GM10248 (cell line): Measurements from ENCODE around the gene HPS3.

Experiments used
- CTCF ChIA-PET: fragments of 300-600 bp; sonication (Branson Sonifier 250); formaldehyde crosslinking; extraction: SDS; loops from one replicate; lab custom pipeline; 2021; ENCODE audit warnings: antibody characterized with exemption; lab: Yijun Ruan, JAX
- POLR2A ChIA-PET: fragments of 350-650 bp; sonication (Branson Sonifier 250); formaldehyde crosslinking; extraction: SDS; loops from one replicate; lab custom pipeline; 2020; ENCODE audit warnings: antibody characterized with exemption; lab: Yijun Ruan, JAX
- DNase-seq: peaks from one replicate; pipeline ENCODE4 v3.0.0; 2012; ENCODE audit errors: extremely low spot score
- TF ChIP-seq, protein P1 (sequence below): IDR thresholded peaks from 2 replicates; pipeline ENCODE4 v1.5.1; 2012; ENCODE audit warnings: mild to moderate bottlenecking, low read depth; ENCODE audit errors: extremely low read depth, missing control alignments, control extremely low read depth

The HPS3 gene

DNA sequence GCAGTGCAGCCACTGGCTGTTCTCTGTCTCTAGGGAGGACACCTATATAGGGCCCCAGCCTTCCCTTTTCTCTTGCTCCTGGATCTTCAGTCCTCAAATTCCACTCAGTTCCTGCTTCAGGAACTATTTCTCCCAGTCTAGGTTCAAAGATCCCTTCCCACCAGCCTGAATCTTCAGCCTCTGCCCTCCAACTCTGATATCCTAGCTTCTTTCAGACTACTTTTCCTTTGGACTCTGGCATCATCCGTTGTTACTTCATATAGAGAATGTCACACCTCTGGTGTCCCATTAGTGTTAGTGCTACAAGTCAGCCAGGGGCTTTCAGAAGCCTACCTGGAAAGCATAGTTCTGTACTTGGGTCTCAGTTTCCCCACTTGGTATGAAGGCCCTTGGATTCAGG lies 10.0 kb upstream of the HPS3 start:
- no peak for DNase-seq
- TF ChIP-seq, protein P1, sequence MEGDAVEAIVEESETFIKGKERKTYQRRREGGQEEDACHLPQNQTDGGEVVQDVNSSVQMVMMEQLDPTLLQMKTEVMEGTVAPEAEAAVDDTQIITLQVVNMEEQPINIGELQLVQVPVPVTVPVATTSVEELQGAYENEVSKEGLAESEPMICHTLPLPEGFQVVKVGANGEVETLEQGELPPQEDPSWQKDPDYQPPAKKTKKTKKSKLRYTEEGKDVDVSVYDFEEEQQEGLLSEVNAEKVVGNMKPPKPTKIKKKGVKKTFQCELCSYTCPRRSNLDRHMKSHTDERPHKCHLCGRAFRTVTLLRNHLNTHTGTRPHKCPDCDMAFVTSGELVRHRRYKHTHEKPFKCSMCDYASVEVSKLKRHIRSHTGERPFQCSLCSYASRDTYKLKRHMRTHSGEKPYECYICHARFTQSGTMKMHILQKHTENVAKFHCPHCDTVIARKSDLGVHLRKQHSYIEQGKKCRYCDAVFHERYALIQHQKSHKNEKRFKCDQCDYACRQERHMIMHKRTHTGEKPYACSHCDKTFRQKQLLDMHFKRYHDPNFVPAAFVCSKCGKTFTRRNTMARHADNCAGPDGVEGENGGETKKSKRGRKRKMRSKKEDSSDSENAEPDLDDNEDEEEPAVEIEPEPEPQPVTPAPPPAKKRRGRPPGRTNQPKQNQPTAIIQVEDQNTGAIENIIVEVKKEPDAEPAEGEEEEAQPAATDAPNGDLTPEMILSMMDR = no peak
- POLR2A ChIA-PET = no interaction called here
- CTCF ChIA-PET = interaction anchor here (0.8 to 9.2 kb wide), 35 partner anchors 7 to 351 kb away, joined by 3 to 154 read pairs (median 6); partner anchors contain the start of genes HLTF and HPS3

DNA sequence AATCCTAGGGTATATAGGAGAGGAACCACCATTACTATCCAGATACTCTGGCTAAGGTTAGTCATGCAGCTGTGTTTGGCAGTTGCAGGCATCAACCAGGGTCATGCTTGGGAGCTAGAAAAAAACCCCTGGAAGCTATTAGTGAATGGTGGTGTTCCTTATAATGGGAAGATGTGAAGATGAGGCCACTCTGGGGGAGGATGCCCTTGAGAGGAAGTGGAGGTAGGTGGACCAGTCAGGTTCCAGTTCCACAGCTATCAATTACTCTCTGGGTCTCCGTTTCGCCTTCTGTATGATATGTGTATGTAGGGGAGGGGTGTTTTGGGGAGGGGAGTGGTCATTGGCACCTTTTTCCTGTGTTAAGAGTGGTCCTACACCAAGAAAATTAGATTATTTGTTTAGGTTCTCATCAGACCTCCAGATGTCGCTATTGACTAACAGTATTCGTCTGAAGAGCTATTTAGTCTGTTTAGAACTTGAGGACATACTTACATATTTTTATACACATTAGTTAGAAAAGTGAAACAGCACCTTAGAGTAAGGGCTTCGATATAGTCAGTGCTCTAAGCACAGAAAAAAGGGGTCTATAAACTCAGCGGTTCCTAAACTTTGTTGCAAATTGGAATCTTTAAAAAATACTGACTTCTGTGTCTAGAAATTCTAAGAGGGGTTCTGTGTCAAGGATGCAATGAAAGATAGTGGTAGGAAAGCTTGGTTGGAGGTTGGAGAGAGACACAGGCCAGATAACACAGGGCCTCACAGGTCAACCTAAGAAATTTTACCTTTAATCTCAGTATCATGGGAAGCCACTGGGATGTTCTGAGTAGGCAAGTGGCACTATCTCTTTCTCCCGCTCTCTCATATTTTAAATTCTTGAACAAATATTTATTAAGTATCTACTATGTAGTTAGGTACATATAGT lies 9.1 kb upstream of the HPS3 start:
- ChIA-PET POLR2A (no interaction called here), CTCF (interaction anchor here (0.6 to 9.2 kb wide), 55 partner anchors 8 to 353 kb away, joined by 3 to 154 read pairs (median 4); partner anchors contain the start of genes HLTF and HPS3)
- TF ChIP-seq, protein P1 = peak; percentile 68
- peak; percentile 67 for DNase-seq

DNA sequence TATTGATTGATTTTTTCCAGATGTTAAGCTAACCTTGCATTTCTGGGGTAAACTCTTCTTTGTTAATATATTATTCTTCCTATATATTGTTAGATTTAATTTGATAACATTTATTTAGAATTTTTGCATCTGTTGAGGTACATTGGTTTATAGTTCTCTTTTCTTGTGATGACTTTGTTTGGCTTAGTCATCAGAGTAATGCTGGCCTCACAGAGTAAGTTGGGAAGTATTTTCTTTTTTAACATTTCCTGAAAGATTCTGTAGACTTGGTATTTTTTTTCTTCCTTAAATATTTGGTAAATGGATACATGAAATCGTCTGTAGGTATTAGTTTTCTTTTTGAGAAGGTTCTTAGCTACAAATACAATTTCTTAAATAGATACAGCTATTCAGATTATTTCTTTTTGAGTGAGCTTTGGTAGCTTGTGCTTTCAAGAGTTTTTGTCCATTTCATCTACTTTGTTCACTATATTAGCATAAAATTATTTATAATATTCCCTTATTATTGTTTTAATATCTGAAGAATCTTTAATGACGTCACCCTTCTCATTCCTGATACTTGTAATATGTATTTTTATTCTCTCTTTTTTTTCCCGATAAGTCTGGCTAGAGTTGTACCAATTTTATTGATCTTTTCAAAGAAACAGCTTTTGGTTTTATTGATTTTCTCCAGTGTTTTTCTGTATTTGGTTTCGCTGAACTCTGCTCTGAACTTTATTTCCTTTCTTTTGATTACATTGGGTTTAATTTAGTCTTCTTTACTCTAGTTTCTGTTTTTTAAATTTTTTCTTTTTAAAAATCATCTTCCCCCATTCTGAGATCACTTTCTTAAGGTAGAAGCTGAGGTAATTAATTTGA lies 6.5 kb upstream of the HPS3 start:
- ChIA-PET CTCF (interaction anchor here (1.1 to 9.2 kb wide), 6 partner anchors 26 to 170 kb away, joined by 3 to 154 read pairs (median 4); no protein-coding TSS in a partner anchor), POLR2A (no interaction called here)
- TF ChIP-seq, protein P1 = no peak
- DNase-seq = no peak

DNA sequence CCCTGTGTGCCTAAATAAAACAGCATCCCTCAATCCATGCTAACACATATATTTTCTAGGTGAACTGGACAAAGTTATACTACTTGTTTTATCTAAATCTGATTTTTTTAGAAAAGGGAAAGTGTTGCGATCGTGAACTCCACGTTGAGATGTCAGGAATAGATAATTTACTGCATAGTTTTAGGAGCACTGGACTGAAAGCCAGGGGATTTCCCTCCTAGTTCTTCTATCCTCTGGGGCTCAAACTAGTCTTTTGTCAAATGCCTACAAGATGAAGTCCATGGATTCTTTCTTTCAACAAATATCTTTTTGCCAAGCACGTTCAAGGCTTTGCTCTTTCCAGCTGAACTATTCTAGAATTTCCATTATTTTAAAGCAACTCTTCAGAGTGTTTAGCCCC lies 617 bp upstream of the HPS3 start:
- ChIA-PET POLR2A (interaction anchor here (0.6 kb wide), 1 partner anchor 18 kb away, joined by 3 read pairs; no protein-coding TSS in a partner anchor), CTCF (interaction anchor here (1.7 to 2.8 kb wide), 3 partner anchors 8 to 171 kb away, joined by 3 to 25 read pairs (median 9); no protein-coding TSS in a partner anchor)
- TF ChIP-seq, protein P1 = no peak
- DNase-seq = no peak

DNA sequence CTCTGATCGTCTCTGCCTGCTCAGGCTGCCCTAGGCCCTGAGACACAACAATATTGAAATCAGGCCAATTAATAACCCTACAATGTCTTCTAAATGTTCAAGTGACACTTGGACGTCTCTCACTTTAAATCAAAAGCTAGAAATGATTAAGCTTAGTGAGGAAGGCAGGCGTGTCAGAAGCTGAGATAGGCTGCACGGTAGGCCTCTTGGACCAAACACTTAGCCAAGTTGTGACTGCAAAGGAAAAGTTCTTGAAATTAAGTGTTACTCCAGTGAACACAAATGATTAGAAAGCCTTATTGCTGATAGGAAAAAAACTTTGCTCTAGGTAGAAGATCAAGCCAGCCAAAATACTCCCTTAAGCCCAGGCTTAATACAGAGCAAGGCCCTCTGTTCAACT lies 2.2 kb downstream of the HPS3 start:
- DNase-seq = no peak
- ChIA-PET CTCF (interaction anchor here (0.7 to 1.8 kb wide), 5 partner anchors 12 to 147 kb away, joined by 3 to 7 read pairs (median 4); no protein-coding TSS in a partner anchor), POLR2A (no interaction called here)
- TF ChIP-seq, protein P1 = no peak

DNA sequence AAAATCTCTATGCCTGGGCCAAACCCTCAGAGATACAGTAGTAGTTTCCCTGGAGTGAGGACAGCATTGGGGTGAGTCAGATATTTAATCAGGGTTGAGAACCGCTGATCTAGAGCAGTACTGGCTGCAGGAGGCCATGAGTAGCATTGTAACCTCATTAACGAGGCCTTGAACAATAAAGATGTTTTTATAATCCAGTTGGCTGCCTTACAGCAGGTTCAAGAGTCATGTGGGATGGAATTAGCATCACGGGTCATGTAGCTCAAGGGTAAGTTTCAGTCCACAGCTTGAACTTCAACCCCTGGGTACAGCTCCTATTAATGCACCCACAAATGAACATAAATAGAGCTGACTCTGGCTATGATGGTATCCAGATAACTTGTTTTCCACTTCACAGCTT lies 5.1 kb downstream of the HPS3 start:
- DNase-seq = no peak

More for the DNA sequence above, 5.1 kb downstream of the HPS3 start:
- POLR2A ChIA-PET = no interaction called here
- CTCF ChIA-PET = interaction anchor here (1.1 to 2.5 kb wide), 2 partner anchors 15 to 16 kb away, joined by 3 to 14 read pairs; no protein-coding TSS in a partner anchor
- TF ChIP-seq, protein P1 = no peak
